RWPE2 (cell line): Measurements from ENCODE around the gene AGO3.

Experiments used
- ATAC-seq: fragments of 200-7000 bp; cut with Tn5 transposase; 3 replicates; pipeline ENCODE4 v1.9.1; 2021; ENCODE audit warnings: low read depth
- DNase-seq: peaks from one replicate; pipeline ENCODE4 v3.0.0-alpha.2; 2020; ENCODE audit warnings: low spot score
- H3K27ac ChIP-seq: fragments of 450-650 bp; 2 replicates; pipeline ENCODE4 v1.5.1; 2017; ENCODE audit warnings: mild to moderate bottlenecking; ENCODE audit not compliant: poor library complexity, severe bottlenecking
- H3K27me3 ChIP-seq: fragments of 250-450 bp; sonication (Bioruptor Pico); 2 replicates; pipeline ENCODE4 v1.5.1; 2021; ENCODE audit warnings: mild to moderate bottlenecking, moderate library complexity; ENCODE audit not compliant: insufficient read depth, poor library complexity, severe bottlenecking
- H3K36me3 ChIP-seq: fragments of 250-450 bp; sonication (Bioruptor Pico); 2 replicates; pipeline ENCODE4 v1.5.1; 2020; ENCODE audit warnings: low read depth, mild to moderate bottlenecking, moderate library complexity
- H3K4me1 ChIP-seq: fragments of 250-450 bp; sonication (Bioruptor Pico); 2 replicates; pipeline ENCODE4 v1.5.1; 2021; ENCODE audit warnings: mild to moderate bottlenecking, moderate library complexity; ENCODE audit not compliant: insufficient read depth, poor library complexity, severe bottlenecking
- H3K4me3 ChIP-seq: fragments of 250-450 bp; sonication (Bioruptor Pico); 2 replicates; pipeline ENCODE4 v1.5.1; 2021; ENCODE audit warnings: mild to moderate bottlenecking, moderate library complexity; ENCODE audit not compliant: severe bottlenecking
- H3K9me3 ChIP-seq: fragments of 250-450 bp; sonication (Bioruptor Pico); 2 replicates; pipeline ENCODE4 v1.5.1; 2021; ENCODE audit warnings: mild to moderate bottlenecking, moderate library complexity; ENCODE audit not compliant: severe bottlenecking
- TF ChIP-seq, protein P1 (sequence below): fragments of 450-650 bp; IDR thresholded peaks from one replicate; pipeline ENCODE4 v1.5.1; 2017; ENCODE audit warnings: mild to moderate bottlenecking, moderate library complexity; ENCODE audit not compliant: poor library complexity, severe bottlenecking

The AGO3 gene

DNA sequence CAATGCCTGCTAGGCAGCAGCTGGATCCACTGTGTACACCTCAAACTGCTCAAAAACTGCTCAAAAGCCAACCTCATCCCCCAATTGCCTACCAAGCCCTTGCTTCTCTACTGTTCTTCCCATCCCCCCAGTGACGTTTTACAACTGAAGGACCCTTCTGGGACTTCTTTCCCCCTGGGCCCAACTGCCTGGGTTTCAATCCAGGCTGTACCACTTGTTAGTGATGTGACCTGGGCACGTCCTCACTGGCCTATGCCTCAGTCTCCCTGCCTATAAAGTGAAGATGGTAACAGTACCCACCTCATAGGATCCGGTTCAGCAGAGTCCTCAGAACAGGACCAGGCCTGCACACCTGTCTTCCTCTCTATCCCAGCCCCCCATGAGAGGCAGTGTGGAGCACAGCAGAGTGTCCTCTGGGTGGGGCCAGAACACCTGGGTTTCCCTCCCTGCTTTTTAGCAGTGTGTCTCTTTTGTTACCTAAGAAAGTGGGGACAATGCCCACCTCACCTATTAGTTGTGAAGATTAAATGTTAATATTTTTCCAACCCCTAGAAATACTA is 151.1 kb downstream of the AGO3 start:
- no peak for ATAC-seq
- Histone ChIP-seq H3K36me3 (no peaks in the 10 kb centered on the region), H3K27me3 (no peaks in the 10 kb centered on the region), H3K27ac (no peak overlapping the region), H3K9me3 (no peaks in the 10 kb centered on the region), H3K4me3 (no peak overlapping the region), H3K4me1 (peaks cover 3% of the 10 kb centered on the region)
- TF ChIP-seq, protein P1, sequence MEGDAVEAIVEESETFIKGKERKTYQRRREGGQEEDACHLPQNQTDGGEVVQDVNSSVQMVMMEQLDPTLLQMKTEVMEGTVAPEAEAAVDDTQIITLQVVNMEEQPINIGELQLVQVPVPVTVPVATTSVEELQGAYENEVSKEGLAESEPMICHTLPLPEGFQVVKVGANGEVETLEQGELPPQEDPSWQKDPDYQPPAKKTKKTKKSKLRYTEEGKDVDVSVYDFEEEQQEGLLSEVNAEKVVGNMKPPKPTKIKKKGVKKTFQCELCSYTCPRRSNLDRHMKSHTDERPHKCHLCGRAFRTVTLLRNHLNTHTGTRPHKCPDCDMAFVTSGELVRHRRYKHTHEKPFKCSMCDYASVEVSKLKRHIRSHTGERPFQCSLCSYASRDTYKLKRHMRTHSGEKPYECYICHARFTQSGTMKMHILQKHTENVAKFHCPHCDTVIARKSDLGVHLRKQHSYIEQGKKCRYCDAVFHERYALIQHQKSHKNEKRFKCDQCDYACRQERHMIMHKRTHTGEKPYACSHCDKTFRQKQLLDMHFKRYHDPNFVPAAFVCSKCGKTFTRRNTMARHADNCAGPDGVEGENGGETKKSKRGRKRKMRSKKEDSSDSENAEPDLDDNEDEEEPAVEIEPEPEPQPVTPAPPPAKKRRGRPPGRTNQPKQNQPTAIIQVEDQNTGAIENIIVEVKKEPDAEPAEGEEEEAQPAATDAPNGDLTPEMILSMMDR, result no peak
- no peak for DNase-seq

DNA sequence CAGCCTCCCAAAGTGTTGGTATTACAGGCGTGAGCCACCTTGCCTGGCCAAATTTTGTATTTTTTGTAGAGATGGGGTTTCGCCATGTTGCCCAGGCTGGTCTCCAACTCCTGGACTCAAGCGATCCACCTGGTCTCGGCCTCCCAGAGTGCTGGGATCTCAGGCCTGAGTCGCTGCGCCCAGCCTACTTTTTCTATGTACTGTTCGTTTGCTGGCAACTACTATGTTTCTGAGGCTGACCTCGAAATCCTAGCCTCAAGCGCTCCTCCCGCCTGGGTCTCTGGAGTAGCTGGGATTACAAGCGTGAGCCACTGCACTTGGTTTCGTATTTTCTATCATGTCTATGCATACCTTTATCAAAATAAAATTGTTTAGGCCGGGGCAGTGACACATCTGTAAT is 152.3 kb downstream of the AGO3 start:
- no peak overlapping the region for H3K4me3 ChIP-seq
- no peaks in the 10 kb centered on the region for H3K9me3 ChIP-seq
- H3K27ac ChIP-seq, result no peak overlapping the region
- peaks cover 3% of the 10 kb centered on the region for H3K4me1 ChIP-seq
- H3K27me3 ChIP-seq, result no peaks in the 10 kb centered on the region
- no peak for ATAC-seq
- DNase-seq, result no peak
- no peaks in the 10 kb centered on the region for H3K36me3 ChIP-seq
- TF ChIP-seq, protein P1, result no peak

DNA sequence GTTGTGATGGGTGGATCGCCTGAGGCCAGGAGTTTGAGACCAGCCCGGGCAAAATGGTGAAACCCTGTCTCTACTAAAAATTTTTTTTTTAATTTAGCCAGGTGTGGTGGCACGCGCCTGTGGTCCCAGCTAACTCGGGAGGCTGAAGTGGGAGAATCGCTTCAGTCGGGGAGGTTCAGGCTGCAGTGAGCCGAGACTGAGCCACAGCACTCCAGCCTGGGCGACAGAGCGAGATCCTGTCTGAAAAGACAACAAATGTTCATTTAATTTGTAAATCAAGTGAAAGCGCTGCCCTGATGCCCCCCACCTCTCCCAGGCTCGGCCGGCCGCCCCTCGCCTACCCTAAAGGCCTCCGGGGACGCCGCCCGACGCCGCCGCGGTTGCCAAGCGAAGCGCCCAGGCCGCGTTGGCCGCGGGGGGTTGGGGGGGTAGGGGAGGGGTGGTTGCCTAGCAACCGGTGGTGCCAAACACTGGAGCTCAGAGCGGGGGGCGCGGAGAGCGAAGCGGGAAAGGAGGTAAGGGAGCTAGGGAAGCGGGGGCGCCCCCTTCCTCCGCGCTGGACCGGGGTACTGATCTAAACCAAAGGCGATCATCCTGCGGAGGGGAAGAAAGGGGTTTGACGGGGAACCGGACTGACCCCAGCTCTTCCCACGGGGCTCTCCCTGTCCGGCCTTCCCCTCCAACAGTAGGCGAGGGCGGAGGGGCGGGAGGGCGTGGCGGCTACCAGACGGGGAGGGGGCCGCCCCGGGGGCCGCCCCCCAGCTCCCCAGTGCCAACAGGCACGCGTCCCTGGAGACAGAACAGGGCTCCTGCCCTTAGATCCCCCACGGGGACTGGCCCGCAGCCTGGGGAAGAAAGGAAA is 153.0 kb downstream of the AGO3 start, which contains the start of gene TEKT2:
Gene TEKT2 (plus strand): TSS at position 460 of the 862 bp plus-strand sequence. CDS start 828 bp downstream, outside the sequence.
- Histone ChIP-seq H3K36me3 (no peaks in the 10 kb centered on the region), H3K27ac (no peak within 1 kb of the TSS), H3K27me3 (no peaks in the 10 kb centered on the region), H3K4me3 (no peak within 1 kb of the TSS), H3K4me1 (peaks cover 3% of the 10 kb centered on the region), H3K9me3 (no peaks in the 10 kb centered on the region)
- DNase-seq, result no peak
- ATAC-seq, result no peak
- TF ChIP-seq, protein P1, result no peak

DNA sequence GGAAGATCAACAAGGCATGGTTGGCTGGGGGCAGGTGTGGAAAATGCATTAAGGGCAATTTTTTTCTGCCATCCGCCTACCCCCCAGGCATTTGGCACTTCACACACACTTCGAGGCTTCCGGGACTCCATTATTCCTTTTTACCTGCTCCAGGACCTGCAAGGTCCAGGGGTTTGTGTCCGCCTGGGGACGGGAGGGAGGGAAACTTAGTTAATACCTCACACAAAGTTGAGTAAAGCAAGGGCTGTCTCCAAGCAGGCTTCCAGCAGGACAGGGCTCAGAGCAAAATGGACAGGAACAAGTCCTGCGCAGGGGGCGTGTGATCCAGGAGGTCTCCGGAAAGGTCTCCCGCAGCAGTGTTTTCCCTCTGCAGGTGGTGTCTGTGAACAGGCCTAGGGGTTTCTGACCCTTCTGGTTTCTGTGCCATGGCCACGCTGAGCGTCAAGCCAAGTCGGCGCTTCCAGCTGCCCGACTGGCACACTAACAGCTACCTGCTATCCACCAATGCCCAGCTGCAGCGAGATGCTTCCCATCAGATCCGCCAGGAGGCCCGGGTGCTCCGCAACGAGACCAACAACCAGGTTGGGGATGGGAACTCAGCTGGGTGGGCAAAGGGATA is 153.7 kb downstream of the AGO3 start:
- no peaks in the 10 kb centered on the region for H3K36me3 ChIP-seq
- H3K4me3 ChIP-seq, result no peak overlapping the region

More for the DNA sequence above, 153.7 kb downstream of the AGO3 start:
- DNase-seq (no peak), ATAC-seq (no peak)
- no peaks in the 10 kb centered on the region for H3K9me3 ChIP-seq
- H3K27ac ChIP-seq, result no peak overlapping the region
- H3K4me1 ChIP-seq, result peaks cover 3% of the 10 kb centered on the region
- H3K27me3 ChIP-seq, result no peaks in the 10 kb centered on the region
- TF ChIP-seq, protein P1, result no peak
